Chondrocyte (in vitro differentiated cells): Measurements from ENCODE around the gene NSUN6. TPM values are rescaled to one million over a fixed set of nuclear protein-coding genes. Genes with fewer than 3 reads are reported as not detected.

Experiments used
- DNase-seq: peaks from one replicate; pipeline ENCODE4 v3.0.0; 2021; ENCODE audit warnings: mixed read lengths, low spot score
- H3K27ac Mint-ChIP-seq: one replicate; pipeline ENCODE4 v1.8.0; 2021; ENCODE audit warnings: mild to moderate bottlenecking, moderate library complexity, mixed read lengths; ENCODE audit not compliant: unreplicated experiment
- H3K27me3 Mint-ChIP-seq: 2 replicates; pipeline ENCODE4 v1.8.0; 2021; ENCODE audit warnings: low read depth, mixed read lengths
- H3K36me3 Mint-ChIP-seq: 2 replicates; pipeline ENCODE4 v1.8.0; 2021; ENCODE audit warnings: low read depth, mixed read lengths
- H3K4me1 Mint-ChIP-seq: 2 replicates; pipeline ENCODE4 v1.8.0; 2021; ENCODE audit warnings: low read depth, mild to moderate bottlenecking, mixed read lengths
- H3K4me3 Mint-ChIP-seq: one replicate; pipeline ENCODE4 v1.8.0; 2021; ENCODE audit warnings: mild to moderate bottlenecking, moderate library complexity, mixed read lengths; ENCODE audit not compliant: unreplicated experiment
- H3K9me3 Mint-ChIP-seq: 2 replicates; pipeline ENCODE4 v1.8.0; 2021; ENCODE audit warnings: low read depth, mixed read lengths
- CTCF ChIP-seq: fragments of 200-600 bp; sonication (generic); IDR thresholded peaks from 2 replicates; pipeline ENCODE4 v1.5.0; 2021; ENCODE audit warnings: antibody characterized with exemption, mild to moderate bottlenecking, moderate library complexity
- total RNA-seq: library from RNA; stranded (reverse); gene quantifications from 3 replicates; pipeline ENCODE4 v1.2.1, GENCODE V29; 2021

NSUN6 gene
- total RNA-seq, 1 donor from 2014 or later = 3.3 TPM

GRCh38 chr10:18501198-18501597, 150.2 kb downstream of the NSUN6 start:
- TF ChIP-seq CTCF = no peak
- Mint-ChIP-seq H3K4me1 (peaks cover 18% of the 10 kb centered on the region), H3K36me3 (no peaks in the 10 kb centered on the region), H3K27me3 (peaks cover 6% of the 10 kb centered on the region), H3K9me3 (no peaks in the 10 kb centered on the region), H3K4me3 (no peak overlapping the region), H3K27ac (no peak overlapping the region)
- no peak for DNase-seq

- no peak for TF ChIP-seq CTCF
These were observed 150.8 kb downstream of the NSUN6 start for GRCh38 chr10:18500576-18500975.

GRCh38 chr10:18498998-18499397, 152.4 kb downstream of the NSUN6 start:
- Mint-ChIP-seq H3K4me3 (no peak overlapping the region), H3K36me3 (no peaks in the 10 kb centered on the region)
- DNase-seq = no peak

More at GRCh38 chr10:18500576-18500975, 150.8 kb downstream of the NSUN6 start:
- DNase-seq = no peak
- Mint-ChIP-seq H3K4me3 (no peak overlapping the region), H3K27me3 (peaks cover 4% of the 10 kb centered on the region), H3K4me1 (peaks cover 18% of the 10 kb centered on the region), H3K27ac (no peak overlapping the region), H3K9me3 (no peaks in the 10 kb centered on the region), H3K36me3 (no peaks in the 10 kb centered on the region)

GRCh38 chr10:18497806-18498369, 153.5 kb downstream of the NSUN6 start:
- Mint-ChIP-seq H3K36me3 (no peaks in the 10 kb centered on the region), H3K4me1 (peaks cover 20% of the 10 kb centered on the region)

More at GRCh38 chr10:18498998-18499397, 152.4 kb downstream of the NSUN6 start:
- peaks cover 20% of the 10 kb centered on the region for H3K4me1 Mint-ChIP-seq
- H3K27ac Mint-ChIP-seq = no peak overlapping the region
- no peaks in the 10 kb centered on the region for H3K27me3 Mint-ChIP-seq
- H3K9me3 Mint-ChIP-seq = no peaks in the 10 kb centered on the region
- no peak for TF ChIP-seq CTCF

More at GRCh38 chr10:18497806-18498369, 153.5 kb downstream of the NSUN6 start:
- Mint-ChIP-seq H3K9me3 (no peaks in the 10 kb centered on the region), H3K27me3 (no peaks in the 10 kb centered on the region), H3K4me3 (no peak overlapping the region), H3K27ac (no peak overlapping the region)
- no peak for TF ChIP-seq CTCF
- no peak for DNase-seq

Other genes with a start within 250 kb of the NSUN6 start
- 14.8 to 16.0 TPM (median 15.4 TPM) in 3 replicates for gene ARL5B, start 7.8 kb upstream of the NSUN6 start, total RNA-seq